CD4-positive, alpha-beta T cell (primary cell): ENCODE measurements around the gene FMNL2. TPM values are rescaled to one million over a fixed set of nuclear protein-coding genes. Genes with fewer than 3 reads are reported as not detected.

Source experiments
- ATAC-seq: fragments of 200-7000 bp; cut with Tn5 transposase; one replicate; pipeline ENCODE4 v1.10.0; 2022; ENCODE audit warnings: mild to moderate bottlenecking; ENCODE audit not compliant: poor library complexity
- CTCF ChIA-PET: fragments of 350-600 bp; sonication (Branson Sonifier 250); formaldehyde crosslinking; loops from one replicate; lab custom pipeline; 2021; ENCODE audit warnings: antibody characterized with exemption, inconsistent platforms; lab: Charles Lee
- POLR2A ChIA-PET: fragments of 350-600 bp; sonication (Branson Sonifier 250); formaldehyde crosslinking; loops from one replicate; lab custom pipeline; 2021; ENCODE audit warnings: antibody characterized with exemption, inconsistent platforms; lab: Charles Lee
- DNase-seq, 14 experiments: peaks; one replicate each; pipeline ENCODE4 v3.0.0-alpha.2; 2013 to 2020; ENCODE audit warnings: mixed read lengths in 2 of 14
- H3K27ac ChIP-seq, 2 donors: one replicate each; pipeline versions ENCODE4 v1.5.1 to v1.7.0; 2013; ENCODE audit warnings: low read length in 2 of 2, low read depth in 1 of 2, mild to moderate bottlenecking in 1 of 2
- H3K27me3 ChIP-seq, 2 experiments: 1 replicate in 1 of 2; 2 replicates in 1 of 2; pipeline versions ENCODE4 v1.6.1 to v1.7.0; 2013; ENCODE audit warnings: low read length in 2 of 2, control low read depth in 1 of 2, mild to moderate bottlenecking in 1 of 2, moderate library complexity in 1 of 2; ENCODE audit not compliant: insufficient read depth in 2 of 2, control insufficient read depth in 1 of 2
- H3K36me3 ChIP-seq: one replicate; pipeline ENCODE4 v1.6.1; 2013; ENCODE audit warnings: low read length, control low read depth; ENCODE audit not compliant: insufficient read depth
- H3K4me1 ChIP-seq: one replicate; pipeline ENCODE4 v1.6.1; 2013; ENCODE audit warnings: low read length, control low read depth; ENCODE audit not compliant: insufficient read depth
- H3K4me3 ChIP-seq: one replicate; pipeline ENCODE4 v1.5.1; 2013; ENCODE audit warnings: mild to moderate bottlenecking, low read length, moderate library complexity
- H3K9me3 ChIP-seq, 2 experiments: 1 replicate in 1 of 2; 2 replicates in 1 of 2; pipeline versions ENCODE4 v1.6.1 to v1.7.0; 2013; ENCODE audit warnings: low read length in 2 of 2, mild to moderate bottlenecking in 2 of 2, control low read depth in 1 of 2, moderate library complexity in 1 of 2; ENCODE audit not compliant: control insufficient read depth in 1 of 2, insufficient read depth in 1 of 2
- H3K27ac Mint-ChIP-seq: one replicate; pipeline ENCODE4 v1.8.0; 2020; ENCODE audit warnings: mixed read lengths
- H3K27me3 Mint-ChIP-seq: one replicate; pipeline ENCODE4 v1.8.0; 2021; ENCODE audit warnings: mixed read lengths
- H3K36me3 Mint-ChIP-seq: one replicate; pipeline ENCODE4 v1.8.0; 2021; ENCODE audit warnings: low read depth, mixed read lengths
- H3K4me1 Mint-ChIP-seq: one replicate; pipeline ENCODE4 v1.8.0; 2021; ENCODE audit warnings: low read depth, mixed read lengths
- H3K4me3 Mint-ChIP-seq: one replicate; pipeline ENCODE4 v1.8.0; 2020; ENCODE audit warnings: mild to moderate bottlenecking, mixed read lengths
- H3K9me3 Mint-ChIP-seq: one replicate; pipeline ENCODE4 v1.8.0; 2020; ENCODE audit warnings: mixed read lengths
- CTCF ChIP-seq: fragments of 200-600 bp; IDR thresholded peaks from one replicate; pipeline ENCODE4 v1.8.0; 2022; ENCODE audit warnings: antibody characterized with exemption, mild to moderate bottlenecking
- intact Hi-C, 2 experiments: fragments of 100-400 bp; cut with DNase I in 1 of 2; cut with micrococcal nuclease in 1 of 2; formaldehyde crosslinking; loops; one replicate each; pipeline versions ENCODE4 v1.15.1 to v1.9.0; 2023 to 2025; cut with DNase I, micrococcal nuclease
- total RNA-seq, 174 experiments: library from RNA in 2 of 174; stranded (reverse) in 2 of 174; gene quantifications; one replicate each; pipeline ENCODE4 v1.2.3 and lab custom pipeline; 2021 to 2026

FMNL2 gene
- total RNA-seq, 2 experiments from 2014 or later, result 0.30 to 0.31 TPM

DNA sequence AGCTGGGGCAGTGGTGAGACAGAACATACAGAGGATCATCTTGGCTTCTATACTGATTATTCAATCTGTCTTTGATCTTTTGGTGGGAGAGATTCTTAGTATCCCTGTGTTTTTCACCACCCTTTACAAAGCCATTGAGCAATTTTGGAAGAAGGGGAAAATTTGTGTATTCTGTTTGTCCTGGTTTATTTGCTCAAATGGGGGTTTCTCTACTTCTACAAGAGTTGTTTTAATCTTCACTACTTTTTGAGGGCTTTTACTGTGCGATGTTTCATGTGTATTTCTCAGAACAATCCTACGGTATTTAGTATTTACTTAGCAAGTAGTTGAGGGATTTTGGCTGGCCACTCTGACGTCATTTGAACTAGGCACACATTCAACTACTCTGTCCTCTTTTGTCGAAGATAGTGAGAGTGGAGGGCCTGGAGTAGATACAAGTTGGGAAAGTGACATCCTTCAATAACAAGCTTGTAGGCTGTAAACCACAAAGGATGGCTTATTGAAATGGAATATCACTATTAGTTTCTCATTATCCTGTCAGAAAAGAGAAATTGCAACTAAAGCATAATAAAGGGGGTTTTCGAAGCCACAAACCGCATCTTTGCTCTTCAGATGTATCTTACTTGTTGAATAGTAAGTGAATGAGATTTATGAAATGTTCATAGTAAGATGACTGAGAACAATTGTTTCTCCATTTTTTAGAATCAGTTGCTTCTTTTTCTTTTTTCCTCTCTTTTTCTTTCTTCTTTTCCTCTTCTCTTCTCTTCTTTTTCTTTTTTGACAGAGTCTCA, 24.8 kb downstream of the FMNL2 start:
- Histone ChIP-seq H3K27ac (no peak overlapping the region), H3K27me3 (peaks cover 0 to 3% of the 10 kb centered on the region in 2 experiments), H3K4me3 (no peak overlapping the region), H3K9me3 (no peaks in the 10 kb centered on the region), H3K4me1 (no peaks in the 10 kb centered on the region), H3K36me3 (no peaks in the 10 kb centered on the region)
- intact Hi-C loops, result no loop called here
- H3K9me3 Mint-ChIP-seq, result no peaks in the 10 kb centered on the region
- H3K27me3 Mint-ChIP-seq, result peaks cover 22% of the 10 kb centered on the region
- CTCF ChIA-PET, result no interaction called here
- no peaks in the 10 kb centered on the region for H3K4me1 Mint-ChIP-seq
- POLR2A ChIA-PET, result no interaction called here
- DNase-seq, result no peak
- H3K4me3 Mint-ChIP-seq, result no peak overlapping the region
- no peak for TF ChIP-seq CTCF
- no peaks in the 10 kb centered on the region for H3K36me3 Mint-ChIP-seq
- no peak overlapping the region for H3K27ac Mint-ChIP-seq
- no peak for ATAC-seq

DNA sequence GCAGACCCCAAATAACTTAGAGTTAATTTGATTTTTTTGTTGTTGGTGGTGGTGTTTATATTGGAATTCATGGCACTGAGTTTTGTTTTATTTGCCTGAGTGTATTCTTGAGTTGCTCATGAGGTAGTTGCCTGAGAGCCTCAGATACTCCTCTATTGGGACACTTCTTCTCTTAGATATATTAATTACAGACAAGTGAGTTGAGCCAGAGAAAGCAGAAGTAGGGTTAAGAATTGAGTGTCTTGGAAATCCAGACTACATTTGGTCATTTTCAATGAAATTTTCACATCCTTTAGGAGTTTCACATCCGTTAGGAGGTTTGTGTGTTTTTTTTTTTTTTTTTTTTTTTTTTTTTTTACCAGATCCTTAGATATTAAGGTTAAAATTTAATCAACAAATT, 29.0 kb downstream of the FMNL2 start:
- Mint-ChIP-seq H3K36me3 (no peaks in the 10 kb centered on the region), H3K4me3 (no peak overlapping the region), H3K9me3 (no peaks in the 10 kb centered on the region), H3K4me1 (no peaks in the 10 kb centered on the region), H3K27ac (no peak overlapping the region), H3K27me3 (peaks cover 32% of the 10 kb centered on the region)
- DNase-seq (no peak), ATAC-seq (no peak)
- H3K27me3 ChIP-seq, result peaks cover 0 to 3% of the 10 kb centered on the region in 2 experiments
- POLR2A ChIA-PET, result no interaction called here
- CTCF ChIA-PET, result no interaction called here
- no peak overlapping the region for H3K27ac ChIP-seq
- TF ChIP-seq CTCF, result no peak
- intact Hi-C loops, result no loop called here
- H3K4me1 ChIP-seq, result no peaks in the 10 kb centered on the region
- H3K9me3 ChIP-seq, result no peaks in the 10 kb centered on the region
- H3K36me3 ChIP-seq, result no peaks in the 10 kb centered on the region
- no peak overlapping the region for H3K4me3 ChIP-seq

GRCh38 chr2:152367547-152368390, 32.8 kb downstream of the FMNL2 start:
- ChIA-PET POLR2A (no interaction called here), CTCF (no interaction called here)
- Histone ChIP-seq H3K36me3 (no peaks in the 10 kb centered on the region), H3K4me1 (no peaks in the 10 kb centered on the region), H3K9me3 (no peaks in the 10 kb centered on the region), H3K27me3 (peaks cover 0 to under 1% of the 10 kb centered on the region in 2 experiments), H3K27ac (no peak overlapping the region), H3K4me3 (no peak overlapping the region)
- H3K9me3 Mint-ChIP-seq, result no peaks in the 10 kb centered on the region
- intact Hi-C loops, result no loop called here
- H3K36me3 Mint-ChIP-seq, result no peaks in the 10 kb centered on the region
- no peak overlapping the region for H3K27ac Mint-ChIP-seq
- ATAC-seq (no peak), DNase-seq (no peak)
- no peak for TF ChIP-seq CTCF
- H3K4me1 Mint-ChIP-seq, result no peaks in the 10 kb centered on the region
- peaks cover 24% of the 10 kb centered on the region for H3K27me3 Mint-ChIP-seq
- H3K4me3 Mint-ChIP-seq, result no peak overlapping the region
